GM18507 (cell line): ENCODE measurements around the gene OASL.
A peak's percentile ranks its signal among the peaks of the same experiment; 100 is the strongest.
"Not testable (repeated sequence)": the region's sequence is repeated elsewhere in the genome, so short reads cannot be mapped to it uniquely, and the experiment has no call there.

Source experiments
- DNase-seq: peaks from one replicate; pipeline ENCODE4 v3.0.0; 2011; ENCODE audit warnings: low read depth; ENCODE audit not compliant: insufficient read length; ENCODE audit errors: extremely low spot score
- FAIRE-seq: peaks from 2 replicates; lab custom pipeline; 2011; peaks lifted over from hg19 to GRCh38; lab: Jason Lieb, UNC

OASL gene, protein sequence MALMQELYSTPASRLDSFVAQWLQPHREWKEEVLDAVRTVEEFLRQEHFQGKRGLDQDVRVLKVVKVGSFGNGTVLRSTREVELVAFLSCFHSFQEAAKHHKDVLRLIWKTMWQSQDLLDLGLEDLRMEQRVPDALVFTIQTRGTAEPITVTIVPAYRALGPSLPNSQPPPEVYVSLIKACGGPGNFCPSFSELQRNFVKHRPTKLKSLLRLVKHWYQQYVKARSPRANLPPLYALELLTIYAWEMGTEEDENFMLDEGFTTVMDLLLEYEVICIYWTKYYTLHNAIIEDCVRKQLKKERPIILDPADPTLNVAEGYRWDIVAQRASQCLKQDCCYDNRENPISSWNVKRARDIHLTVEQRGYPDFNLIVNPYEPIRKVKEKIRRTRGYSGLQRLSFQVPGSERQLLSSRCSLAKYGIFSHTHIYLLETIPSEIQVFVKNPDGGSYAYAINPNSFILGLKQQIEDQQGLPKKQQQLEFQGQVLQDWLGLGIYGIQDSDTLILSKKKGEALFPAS

DNA sequence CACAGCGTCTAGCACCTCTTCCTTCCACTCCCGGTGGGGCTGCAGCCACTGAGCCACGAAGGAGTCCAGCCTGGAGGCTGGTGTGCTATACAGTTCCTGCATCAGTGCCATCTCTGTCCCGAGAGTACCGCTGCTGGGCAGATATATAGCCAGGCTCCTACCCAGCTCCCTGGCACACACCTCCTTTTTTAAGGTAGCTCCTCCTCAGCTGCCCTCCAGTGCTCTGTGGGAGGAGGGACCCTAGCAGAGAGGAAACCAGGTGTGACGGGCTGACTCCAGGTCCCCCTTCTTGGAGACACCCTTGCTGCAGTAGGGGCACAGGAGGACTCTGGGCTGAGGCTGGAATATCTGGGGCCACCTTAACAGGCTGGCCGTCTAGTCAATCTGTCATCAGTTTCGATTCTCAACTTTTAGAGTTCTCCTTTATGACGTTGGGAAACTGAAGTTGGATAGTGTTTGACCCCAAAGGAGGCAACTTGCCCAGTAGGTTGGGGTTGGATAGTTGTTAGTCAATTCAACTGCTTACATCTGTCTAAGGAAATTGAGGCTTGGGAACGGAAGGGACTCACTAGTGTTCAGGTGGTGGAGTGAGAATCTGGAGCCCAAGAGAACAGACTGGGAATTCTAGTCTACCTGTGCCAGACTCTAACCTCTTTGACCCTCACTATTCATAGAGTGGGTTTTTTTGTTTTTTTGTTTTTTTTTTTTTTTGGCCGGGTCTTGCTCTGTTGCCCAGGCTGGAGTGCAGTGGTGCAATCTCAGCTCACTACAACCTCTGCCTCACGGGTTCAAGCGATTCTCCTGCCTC lies at the start of gene OASL:
TSS of gene OASL (minus strand) at position 386 of the 808 bp plus-strand sequence. CDS start at position 111, 275 bp downstream.
- DNase-seq (peak; percentile 39), FAIRE-seq (peak; percentile 87)

DNA sequence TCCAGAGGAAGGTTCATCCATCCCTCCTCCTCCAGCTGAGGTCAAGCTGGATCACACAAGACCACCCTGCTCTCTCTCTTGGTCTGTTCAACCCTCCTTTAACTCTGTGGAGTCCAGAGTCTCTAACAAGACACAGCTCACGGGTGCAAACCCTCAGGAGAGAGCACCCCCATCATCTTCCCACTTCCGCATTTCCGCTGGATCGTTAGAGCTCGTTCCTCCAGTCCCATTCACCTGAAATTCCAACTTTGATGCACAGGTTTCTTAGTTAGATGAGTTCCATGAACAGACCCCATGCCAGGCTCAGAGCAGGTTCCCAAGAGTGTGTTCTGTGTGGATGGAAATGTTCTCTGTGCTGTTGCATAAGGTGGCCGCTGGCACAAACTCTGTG lies 49.1 kb upstream of the OASL start:
- no peak for DNase-seq
- FAIRE-seq = peak; percentile 26

DNA sequence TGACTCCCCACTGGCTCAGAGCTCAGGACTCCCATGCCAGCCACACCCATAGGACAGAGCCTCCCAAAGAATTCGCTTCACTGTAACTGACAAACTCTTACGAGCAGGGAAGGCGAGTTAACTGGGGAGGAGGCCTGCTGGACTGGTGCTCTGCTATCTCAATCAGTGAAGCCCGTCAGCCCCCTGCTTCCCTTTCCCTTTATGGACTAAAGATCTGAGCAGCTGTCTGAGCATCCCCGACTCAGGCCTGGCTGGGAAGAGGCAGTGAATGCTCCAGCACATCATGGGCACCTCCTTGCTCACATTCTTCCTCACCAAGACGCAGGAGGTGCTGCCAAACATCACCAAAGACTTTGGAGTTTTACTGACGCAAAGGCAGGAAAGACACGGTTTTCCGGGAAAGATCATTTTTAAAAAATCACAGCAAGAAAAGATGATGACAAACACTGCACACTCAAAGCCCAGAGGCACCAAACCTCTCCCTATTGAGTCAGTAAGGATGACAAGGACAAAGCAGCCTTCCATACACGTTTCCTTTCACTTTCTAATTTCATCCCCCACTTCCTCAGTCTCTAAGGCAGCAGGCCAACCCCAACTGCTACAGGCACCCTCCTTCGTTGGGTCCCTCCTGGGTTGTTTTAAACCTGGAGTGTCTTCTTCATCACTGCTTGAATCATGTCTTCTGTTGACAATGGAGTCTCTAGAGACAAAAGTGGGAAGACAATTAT lies 48.6 kb upstream of the OASL start:
- FAIRE-seq (peak; percentile 76), DNase-seq (no peak)

DNA sequence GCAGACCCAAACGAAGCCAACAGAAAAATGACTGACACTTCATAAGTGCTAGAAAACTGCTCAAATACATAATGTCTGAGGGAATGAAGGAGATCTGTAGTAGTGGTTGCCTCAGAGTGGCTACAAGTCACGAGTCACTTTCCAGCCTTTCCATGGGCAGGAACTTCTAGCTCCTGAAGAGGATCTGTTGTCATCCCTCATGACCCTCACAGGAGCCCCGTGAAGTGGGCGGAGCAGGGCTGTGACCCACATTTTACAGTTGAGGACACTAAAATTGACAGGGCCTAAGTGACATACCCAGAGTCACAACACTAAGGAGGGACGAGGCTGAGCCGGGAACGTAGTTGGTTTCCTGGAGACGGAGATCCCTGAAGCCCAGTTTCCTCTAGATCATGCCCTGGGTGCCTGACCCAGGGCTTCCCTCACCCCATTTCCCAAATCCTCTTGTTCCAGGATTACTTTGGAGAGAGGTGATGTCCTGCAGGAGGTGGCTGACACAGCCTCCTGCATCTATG lies 47.8 kb upstream of the OASL start:
- FAIRE-seq (no peak), DNase-seq (no peak)

DNA sequence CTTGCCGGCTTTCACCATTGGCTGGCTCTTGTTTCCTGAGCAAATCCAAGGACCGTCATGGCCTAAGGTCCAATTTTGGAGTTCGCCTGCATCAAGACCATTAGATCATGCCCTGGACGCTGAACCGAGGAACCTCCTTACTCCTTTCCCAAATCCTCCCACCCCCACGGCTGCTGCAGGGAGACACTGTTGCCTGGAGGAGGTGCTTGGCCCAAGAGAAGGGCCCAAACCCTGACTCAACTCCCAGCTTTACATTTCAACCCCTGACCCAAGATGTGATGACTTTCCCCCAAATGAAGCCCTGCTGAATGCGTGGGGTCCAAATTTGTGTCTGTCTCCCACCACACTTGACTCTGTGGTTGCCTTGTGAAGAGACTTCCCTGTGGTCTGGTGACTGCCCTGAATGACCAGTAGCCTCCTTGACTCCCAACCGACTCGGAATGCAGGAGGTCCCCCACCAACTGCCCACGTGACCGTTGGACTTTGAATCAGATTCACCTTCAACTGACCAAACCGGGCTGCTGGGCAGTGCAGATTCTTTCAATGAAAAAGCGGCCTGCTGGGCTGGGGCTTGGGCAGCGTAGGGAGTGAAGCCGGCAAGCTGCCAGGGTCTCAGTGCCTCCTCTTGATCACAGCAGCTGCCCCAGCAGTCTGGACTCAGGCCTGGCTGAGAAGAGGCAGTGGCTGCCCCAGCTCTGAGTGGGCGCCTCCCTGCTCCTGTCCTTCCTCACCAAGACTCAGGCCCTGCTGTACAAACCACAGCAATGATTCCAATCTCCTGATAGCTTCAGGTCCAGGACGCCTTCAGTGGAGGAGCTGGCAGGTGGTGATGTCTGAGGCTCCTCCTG lies 46.7 kb upstream of the OASL start:
- FAIRE-seq (no peak), DNase-seq (no peak)

DNA sequence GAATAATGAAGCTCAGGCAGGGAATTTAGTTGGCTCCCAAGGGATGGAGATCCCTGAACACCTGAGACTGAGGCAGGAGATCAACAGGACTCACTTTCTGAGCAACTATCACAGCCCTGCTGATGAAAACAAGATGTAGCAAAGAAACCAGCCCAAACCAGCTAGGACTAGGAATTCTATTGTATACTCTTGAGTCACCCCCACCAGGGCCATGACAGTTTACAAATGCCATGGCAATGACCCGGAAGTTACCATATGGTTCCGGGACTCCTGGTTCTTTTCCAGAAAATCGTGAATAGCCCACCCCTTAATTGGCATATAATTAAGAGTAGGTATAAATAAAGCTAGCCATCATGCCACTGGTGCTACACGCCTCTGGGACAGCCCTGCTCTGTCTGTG lies 46.0 kb upstream of the OASL start:
- DNase-seq (no peak), FAIRE-seq (no peak)

DNA sequence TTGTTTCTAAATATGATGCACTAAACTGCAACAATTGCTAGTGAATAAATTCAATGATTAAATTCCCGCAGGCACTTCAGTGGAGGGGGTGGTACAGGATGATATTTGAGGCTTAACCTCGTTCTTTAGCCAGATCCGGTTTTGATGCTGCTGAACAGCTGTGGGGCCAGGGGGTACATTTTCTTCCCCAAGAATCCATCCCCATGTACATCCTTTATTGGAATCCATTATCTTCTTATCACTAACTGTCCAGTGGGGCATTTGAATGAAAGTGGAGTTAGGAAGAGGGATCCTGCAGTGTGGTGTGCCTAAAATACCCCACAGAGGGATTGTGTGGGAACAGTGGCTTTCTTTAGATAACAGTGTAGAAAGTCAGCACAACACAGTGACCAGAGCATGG lies 45.2 kb upstream of the OASL start:
- FAIRE-seq (no peak), DNase-seq (no peak)

- DNase-seq (no peak), FAIRE-seq (no peak)
Observed at GRCh38 chr12:121080909-121081308, 41.9 kb upstream of the OASL start.

GRCh38 chr12:121079736-121080272 lies 40.8 kb upstream of the OASL start:
- FAIRE-seq = no peak

GRCh38 chr12:121077440-121077839 lies 38.4 kb upstream of the OASL start:
- FAIRE-seq, DNase-seq: not testable (repeated sequence)

More at GRCh38 chr12:121079736-121080272, 40.8 kb upstream of the OASL start:
- no peak for DNase-seq

GRCh38 chr12:121075911-121076310 lies 36.9 kb upstream of the OASL start:
- not testable (repeated sequence) for FAIRE-seq, DNase-seq

DNA sequence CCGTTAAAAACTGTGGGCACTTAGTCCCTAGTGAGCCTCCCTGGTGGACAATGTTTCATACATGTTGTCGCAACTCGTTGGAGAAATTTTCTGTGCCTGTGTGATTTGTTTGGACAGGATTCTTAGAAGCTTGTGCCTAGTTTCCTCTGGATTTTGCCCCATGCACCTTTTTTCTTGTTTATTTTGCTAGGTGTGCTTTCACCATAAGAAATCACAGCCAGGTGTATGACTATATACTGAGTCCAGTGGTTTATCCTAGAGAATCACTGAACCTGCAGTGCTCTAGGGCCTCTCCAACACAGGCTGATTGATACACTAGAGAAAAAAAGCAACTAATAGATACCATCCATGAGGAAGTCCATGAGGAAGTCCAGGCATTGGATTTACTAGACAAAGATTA lies 33.1 kb upstream of the OASL start:
- DNase-seq (no peak), FAIRE-seq (no peak)

- FAIRE-seq = no peak
- no peak for DNase-seq
Observed at GRCh38 chr12:121069206-121069605, 30.2 kb upstream of the OASL start.

DNA sequence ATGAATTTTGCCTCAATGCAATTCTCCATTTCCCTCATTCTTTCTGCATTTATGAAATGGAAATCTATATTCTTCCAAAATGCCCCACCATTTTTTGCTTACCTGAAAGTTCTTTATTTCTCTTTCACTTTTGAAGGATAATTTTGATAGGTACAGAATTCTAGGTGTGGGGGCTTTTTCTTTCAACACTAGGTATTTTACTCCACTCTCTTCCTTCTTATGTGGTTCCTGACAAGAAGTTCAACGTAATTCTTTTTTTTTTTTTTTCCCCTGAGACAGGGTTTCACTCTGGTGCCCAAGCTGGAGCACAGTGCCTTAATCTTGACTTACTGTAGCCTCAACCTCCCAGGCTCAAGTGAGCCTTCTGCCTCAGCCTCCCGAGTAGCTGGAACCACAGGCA lies 26.3 kb upstream of the OASL start:
- no peak for FAIRE-seq
- DNase-seq = no peak

GRCh38 chr12:121064586-121064985 lies 25.5 kb upstream of the OASL start:
- not testable (repeated sequence) for DNase-seq, FAIRE-seq

DNA sequence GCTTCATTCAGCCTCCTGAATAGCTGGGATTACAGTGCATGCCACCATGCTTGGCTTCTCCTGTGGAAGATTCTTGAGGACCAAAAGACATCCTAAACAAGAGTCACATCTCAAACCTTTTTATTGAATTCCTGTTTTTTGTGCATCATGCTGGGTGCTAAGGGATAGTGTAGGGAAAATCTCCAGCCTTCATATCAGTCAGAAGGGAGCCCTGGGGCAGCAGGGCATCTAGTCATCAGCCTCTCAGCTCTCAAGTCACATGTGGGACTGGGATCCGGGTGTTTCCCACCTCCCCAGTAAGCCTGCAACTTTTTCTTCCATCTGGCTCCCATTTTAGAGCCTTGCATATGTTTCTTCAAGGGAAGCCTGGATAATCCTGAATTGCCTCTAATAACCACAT lies 25.1 kb upstream of the OASL start:
- FAIRE-seq (no peak), DNase-seq (no peak)

GRCh38 chr12:121062391-121063045 lies 23.5 kb upstream of the OASL start:
- no peak for FAIRE-seq
- no peak for DNase-seq

DNA sequence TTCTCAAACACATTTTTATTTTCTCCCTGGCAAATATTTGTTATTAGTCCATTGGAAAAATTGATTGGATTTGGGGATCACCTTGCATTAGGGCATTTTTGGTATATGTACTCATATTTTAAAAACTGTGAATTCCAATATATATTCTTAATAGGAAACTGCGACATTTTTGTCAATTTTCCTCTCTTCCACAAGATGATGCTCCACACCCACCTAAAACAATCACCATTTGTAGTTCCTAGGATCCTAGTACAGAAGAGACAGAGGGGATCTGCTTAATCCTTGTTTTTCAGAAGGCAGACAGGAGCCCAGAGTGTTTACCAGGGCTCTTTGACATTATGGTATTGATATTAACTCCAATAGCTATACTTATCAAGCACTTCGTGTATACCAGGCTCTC lies 22.8 kb upstream of the OASL start:
- FAIRE-seq (no peak), DNase-seq (no peak)
